OCI-LY3 (cell line): Measurements from ENCODE around the gene AUTS2.

Source experiments
- EZH2phosphoT487 ChIP-seq: fragments of 200-600 bp; shearing (Covaris generic); IDR thresholded peaks from 2 replicates; pipeline ENCODE4 v1.6.1; 2018; ENCODE audit warnings: antibody characterized with exemption, mixed run types, low read depth
- TF ChIP-seq, protein P1 (sequence below): fragments of 200-600, 300-600 bp; sonication (generic); IDR thresholded peaks from 2 replicates; pipeline ENCODE4 v1.5.1; 2014; ENCODE audit warnings: antibody characterized with exemption, low read length, low read depth

DNA sequence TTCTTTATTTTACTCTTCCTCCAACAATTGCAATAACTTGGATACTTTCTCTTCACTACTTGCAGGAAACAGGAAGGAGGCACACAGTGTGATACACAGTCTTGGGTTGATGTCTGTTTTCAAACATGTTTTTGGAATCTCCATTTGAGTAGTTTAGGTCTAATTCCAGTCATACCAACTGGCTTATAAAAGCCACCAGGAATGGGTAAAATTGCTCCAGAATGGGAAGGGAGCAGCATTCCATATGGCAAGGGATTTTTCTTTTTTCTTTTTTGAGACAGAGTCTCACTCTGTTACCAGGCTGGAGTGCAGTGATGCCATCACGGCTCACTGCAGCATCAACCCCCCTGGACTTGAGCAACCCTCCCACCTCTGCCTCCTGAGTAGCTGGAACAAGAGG is 988.5 kb downstream of the AUTS2 start:
- TF ChIP-seq, protein P1, sequence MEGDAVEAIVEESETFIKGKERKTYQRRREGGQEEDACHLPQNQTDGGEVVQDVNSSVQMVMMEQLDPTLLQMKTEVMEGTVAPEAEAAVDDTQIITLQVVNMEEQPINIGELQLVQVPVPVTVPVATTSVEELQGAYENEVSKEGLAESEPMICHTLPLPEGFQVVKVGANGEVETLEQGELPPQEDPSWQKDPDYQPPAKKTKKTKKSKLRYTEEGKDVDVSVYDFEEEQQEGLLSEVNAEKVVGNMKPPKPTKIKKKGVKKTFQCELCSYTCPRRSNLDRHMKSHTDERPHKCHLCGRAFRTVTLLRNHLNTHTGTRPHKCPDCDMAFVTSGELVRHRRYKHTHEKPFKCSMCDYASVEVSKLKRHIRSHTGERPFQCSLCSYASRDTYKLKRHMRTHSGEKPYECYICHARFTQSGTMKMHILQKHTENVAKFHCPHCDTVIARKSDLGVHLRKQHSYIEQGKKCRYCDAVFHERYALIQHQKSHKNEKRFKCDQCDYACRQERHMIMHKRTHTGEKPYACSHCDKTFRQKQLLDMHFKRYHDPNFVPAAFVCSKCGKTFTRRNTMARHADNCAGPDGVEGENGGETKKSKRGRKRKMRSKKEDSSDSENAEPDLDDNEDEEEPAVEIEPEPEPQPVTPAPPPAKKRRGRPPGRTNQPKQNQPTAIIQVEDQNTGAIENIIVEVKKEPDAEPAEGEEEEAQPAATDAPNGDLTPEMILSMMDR, result no peak
- no peak for TF ChIP-seq EZH2phosphoT487
